H9 (cell line): Measurements from ENCODE around the gene TSHB. TPM values are rescaled to one million over a fixed set of nuclear protein-coding genes. Genes with fewer than 3 reads are reported as not detected.

Experiments
- DNase-seq: peaks from one replicate; pipeline ENCODE4 v3.0.0-alpha.2; 2017
- H2AFZ ChIP-seq: one replicate; pipeline ENCODE4 v1.6.1; 2013; ENCODE audit warnings: mild to moderate bottlenecking, low read length, control low read depth, moderate library complexity
- H2AK5ac ChIP-seq: 2 replicates; pipeline ENCODE4 v1.6.1; 2013; ENCODE audit warnings: low read length, control low read depth, mixed read lengths; ENCODE audit not compliant: insufficient read length
- H2BK120ac ChIP-seq: one replicate; pipeline ENCODE4 v1.6.1; 2013; ENCODE audit warnings: low read depth, mild to moderate bottlenecking, low read length, control low read depth, inconsistent platforms; ENCODE audit not compliant: poor library complexity, severe bottlenecking
- H2BK12ac ChIP-seq: 2 replicates; pipeline ENCODE4 v1.6.1; 2013; ENCODE audit warnings: low read length, control low read depth, mixed read lengths, low read depth; ENCODE audit not compliant: insufficient read length
- H2BK15ac ChIP-seq: 2 replicates; pipeline ENCODE4 v1.6.1; 2013; ENCODE audit warnings: low read depth, low read length, control low read depth
- H2BK20ac ChIP-seq: one replicate; pipeline ENCODE4 v1.6.1; 2013; ENCODE audit warnings: low read depth, mild to moderate bottlenecking, low read length, control low read depth, inconsistent platforms; ENCODE audit not compliant: poor library complexity, severe bottlenecking
- H2BK5ac ChIP-seq: 2 replicates; pipeline ENCODE4 v1.6.1; 2013; ENCODE audit warnings: low read length, control low read depth, mixed read lengths; ENCODE audit not compliant: insufficient read length
- H3K14ac ChIP-seq: 2 replicates; pipeline ENCODE4 v1.6.1; 2013; ENCODE audit warnings: low read length, control low read depth; ENCODE audit not compliant: insufficient read depth
- H3K18ac ChIP-seq: 2 replicates; pipeline ENCODE4 v1.6.1; 2013; ENCODE audit warnings: low read depth, mild to moderate bottlenecking, mixed read lengths, low read length, control low read depth; ENCODE audit not compliant: insufficient read length
- H3K23ac ChIP-seq: 2 replicates; pipeline ENCODE4 v1.6.1; 2013; ENCODE audit warnings: low read length, control low read depth, mixed read lengths, low read depth; ENCODE audit not compliant: insufficient read length
- H3K23me2 ChIP-seq: 2 replicates; pipeline ENCODE4 v1.6.1; 2013; ENCODE audit warnings: low read depth, mild to moderate bottlenecking, mixed read lengths, low read length, control low read depth; ENCODE audit not compliant: insufficient read length, poor library complexity, severe bottlenecking
- H3K27ac ChIP-seq: 2 replicates; pipeline ENCODE4 v1.5.1; 2013; ENCODE audit warnings: low read length, control low read depth, mixed read lengths, low read depth; ENCODE audit not compliant: insufficient read length
- H3K27me3 ChIP-seq: 2 replicates; pipeline ENCODE4 v1.6.1; 2013; ENCODE audit warnings: low read length, control low read depth, inconsistent platforms; ENCODE audit not compliant: insufficient read depth
- H3K4ac ChIP-seq: 2 replicates; pipeline ENCODE4 v1.6.1; 2013; ENCODE audit warnings: low read depth, mild to moderate bottlenecking, control low read depth, inconsistent platforms, low read length, moderate library complexity
- H3K4me1 ChIP-seq: 2 replicates; pipeline ENCODE4 v1.6.1; 2013; ENCODE audit warnings: low read length, control low read depth, inconsistent platforms; ENCODE audit not compliant: insufficient read depth
- H3K4me2 ChIP-seq: 2 replicates; pipeline ENCODE4 v1.6.1; 2013; ENCODE audit warnings: low read length, control low read depth, mixed read lengths; ENCODE audit not compliant: insufficient read length, insufficient read depth
- H3K56ac ChIP-seq: 2 replicates; pipeline ENCODE4 v1.6.1; 2013; ENCODE audit warnings: low read depth, mild to moderate bottlenecking, mixed read lengths, low read length, control low read depth; ENCODE audit not compliant: insufficient read length
- H3K79me1 ChIP-seq: 2 replicates; pipeline ENCODE4 v1.6.1; 2013; ENCODE audit warnings: low read depth, mild to moderate bottlenecking, moderate library complexity, low read length, control low read depth, inconsistent platforms; ENCODE audit not compliant: insufficient read depth, poor library complexity, severe bottlenecking
- H3K79me2 ChIP-seq: 2 replicates; pipeline ENCODE4 v1.6.1; 2013; ENCODE audit warnings: low read length, control low read depth, inconsistent platforms; ENCODE audit not compliant: insufficient read depth
- H3K9ac ChIP-seq: 2 replicates; pipeline ENCODE4 v1.6.1; 2013; ENCODE audit warnings: low read length, control low read depth, mixed read lengths; ENCODE audit not compliant: insufficient read length; ENCODE audit errors: extremely low read depth
- H3K9me3 ChIP-seq: one replicate; pipeline ENCODE4 v1.6.1; 2013; ENCODE audit warnings: low read depth, low read length, inconsistent platforms; ENCODE audit not compliant: control insufficient read depth
- H3T11ph ChIP-seq: one replicate; pipeline ENCODE4 v1.6.1; 2013; ENCODE audit warnings: mild to moderate bottlenecking, low read length, control low read depth, inconsistent platforms
- H4K20me1 ChIP-seq: one replicate; pipeline ENCODE4 v1.6.1; 2013; ENCODE audit not compliant: control insufficient read depth, insufficient read length, insufficient read depth
- H4K5ac ChIP-seq: 2 replicates; pipeline ENCODE4 v1.6.1; 2013; ENCODE audit warnings: low read depth, mild to moderate bottlenecking, mixed read lengths, low read length, control low read depth; ENCODE audit not compliant: insufficient read length
- H4K8ac ChIP-seq: replicated peaks from 2 replicates; pipeline ENCODE4 v1.6.1; 2013; ENCODE audit warnings: low read length, control low read depth, mixed read lengths, low read depth; ENCODE audit not compliant: insufficient read length
- H4K91ac ChIP-seq: 2 replicates; pipeline ENCODE4 v1.6.1; 2013; ENCODE audit warnings: low read depth, mild to moderate bottlenecking, moderate library complexity, mixed read lengths, low read length, control low read depth; ENCODE audit not compliant: insufficient read length
- H3K27ac Mint-ChIP-seq, 3 experiments: 2 replicates in 2 of 3; 3 replicates in 1 of 3; pipeline ENCODE4 v1.8.0; 2020 to 2021; ENCODE audit warnings: mixed read lengths in 3 of 3, mild to moderate bottlenecking in 1 of 3, moderate library complexity in 1 of 3
- H3K27me3 Mint-ChIP-seq: 2 replicates; pipeline ENCODE4 v1.8.0; 2021; ENCODE audit warnings: low read depth, mild to moderate bottlenecking, moderate library complexity, mixed read lengths
- H3K36me3 Mint-ChIP-seq, 3 experiments: 2 replicates in 2 of 3; 3 replicates in 1 of 3; pipeline ENCODE4 v1.8.0; 2020 to 2021; ENCODE audit warnings: low read depth in 3 of 3, mixed read lengths in 3 of 3; ENCODE audit not compliant: insufficient read depth in 1 of 3
- H3K4me1 Mint-ChIP-seq, 2 experiments: 2 replicates each; pipeline ENCODE4 v1.8.0; 2020; ENCODE audit warnings: mixed read lengths in 2 of 2
- H3K4me3 Mint-ChIP-seq, 2 experiments: 2 replicates in 1 of 2; 3 replicates in 1 of 2; pipeline ENCODE4 v1.8.0; 2020 to 2021; ENCODE audit warnings: mild to moderate bottlenecking in 2 of 2, mixed read lengths in 2 of 2, moderate library complexity in 1 of 2
- H3K9me3 Mint-ChIP-seq, 2 experiments: 2 replicates in 1 of 2; 3 replicates in 1 of 2; pipeline ENCODE4 v1.8.0; 2020; ENCODE audit warnings: mild to moderate bottlenecking in 2 of 2, mixed read lengths in 2 of 2, moderate library complexity in 1 of 2
- total RNA-seq: library from RNA; stranded (reverse); gene quantifications from 2 replicates; pipeline ENCODE4 v1.2.1, GENCODE V29; 2021
- TF ChIP-seq, protein P1 (sequence below): fragments of 200-600 bp; sonication (generic); conservative IDR thresholded peaks from 3 replicates; pipeline ENCODE4 v1.8.0; 2021; ENCODE audit warnings: antibody characterized with exemption, mild to moderate bottlenecking

Gene TSHB
- total RNA-seq, 1 experiment from 2014 or later: not detected

GRCh38 chr1:115023593-115023992, 6.0 kb upstream of the TSHB start:
- no peaks in the 10 kb centered on the region for H3K27me3 ChIP-seq
- H2BK20ac ChIP-seq: no peak overlapping the region
- no peak for DNase-seq
- H3K4me3 Mint-ChIP-seq: no peak overlapping the region
- no peak overlapping the region for H2BK12ac ChIP-seq
- no peak overlapping the region for H4K91ac ChIP-seq
- no peak overlapping the region for H4K8ac ChIP-seq
- peaks cover under 1% of the 10 kb centered on the region; the same call in 1 of the 2 replicates for H3K27me3 Mint-ChIP-seq
- H3K4me2 ChIP-seq: no peak overlapping the region
- no peaks in the 10 kb centered on the region for H3K79me2 ChIP-seq
- H4K5ac ChIP-seq: no peak overlapping the region
- no peak overlapping the region for H2BK120ac ChIP-seq
- H2AK5ac ChIP-seq: no peak overlapping the region
- no peak overlapping the region for H3K23ac ChIP-seq
- H3K27ac Mint-ChIP-seq: no peak overlapping the region
- H2AFZ ChIP-seq: no peak overlapping the region
- H3K27ac ChIP-seq: no peak overlapping the region
- H3K4ac ChIP-seq: no peak overlapping the region
- no peaks in the 10 kb centered on the region for H3K4me1 ChIP-seq
- H2BK5ac ChIP-seq: no peak overlapping the region
- TF ChIP-seq, protein P1, sequence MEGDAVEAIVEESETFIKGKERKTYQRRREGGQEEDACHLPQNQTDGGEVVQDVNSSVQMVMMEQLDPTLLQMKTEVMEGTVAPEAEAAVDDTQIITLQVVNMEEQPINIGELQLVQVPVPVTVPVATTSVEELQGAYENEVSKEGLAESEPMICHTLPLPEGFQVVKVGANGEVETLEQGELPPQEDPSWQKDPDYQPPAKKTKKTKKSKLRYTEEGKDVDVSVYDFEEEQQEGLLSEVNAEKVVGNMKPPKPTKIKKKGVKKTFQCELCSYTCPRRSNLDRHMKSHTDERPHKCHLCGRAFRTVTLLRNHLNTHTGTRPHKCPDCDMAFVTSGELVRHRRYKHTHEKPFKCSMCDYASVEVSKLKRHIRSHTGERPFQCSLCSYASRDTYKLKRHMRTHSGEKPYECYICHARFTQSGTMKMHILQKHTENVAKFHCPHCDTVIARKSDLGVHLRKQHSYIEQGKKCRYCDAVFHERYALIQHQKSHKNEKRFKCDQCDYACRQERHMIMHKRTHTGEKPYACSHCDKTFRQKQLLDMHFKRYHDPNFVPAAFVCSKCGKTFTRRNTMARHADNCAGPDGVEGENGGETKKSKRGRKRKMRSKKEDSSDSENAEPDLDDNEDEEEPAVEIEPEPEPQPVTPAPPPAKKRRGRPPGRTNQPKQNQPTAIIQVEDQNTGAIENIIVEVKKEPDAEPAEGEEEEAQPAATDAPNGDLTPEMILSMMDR: no peak
- no peak overlapping the region for H3K56ac ChIP-seq
- H3K23me2 ChIP-seq: no peaks in the 10 kb centered on the region
- no peak overlapping the region for H3K9ac ChIP-seq
- H3K4me1 Mint-ChIP-seq: no peaks in the 10 kb centered on the region
- H3T11ph ChIP-seq: no peak overlapping the region
- peaks cover 0 to 6% (median 1%) of the 10 kb centered on the region in 3 experiments; a peak in 2 of 7 replicates for H3K36me3 Mint-ChIP-seq
- no peak overlapping the region for H3K18ac ChIP-seq
- H4K20me1 ChIP-seq: no peaks in the 10 kb centered on the region
- H3K79me1 ChIP-seq: no peaks in the 10 kb centered on the region
- no peak overlapping the region for H2BK15ac ChIP-seq
- H3K9me3 Mint-ChIP-seq: peaks cover 12 to 17% of the 10 kb centered on the region in 2 experiments
- no peak overlapping the region for H3K14ac ChIP-seq
- no peaks in the 10 kb centered on the region for H3K9me3 ChIP-seq
